K562 (cell line): ENCODE measurements around the gene NFATC3. TPM values are rescaled to one million over a fixed set of nuclear protein-coding genes. Genes with fewer than 3 reads are reported as not detected.

Experiments
- ATAC-seq: fragments of 200-7000 bp; cut with Tn5 transposase; 3 replicates; pipeline ENCODE4 v1.9.1; 2020; ENCODE audit warnings: moderate library complexity
- BruUV-seq: library from RNA; stranded (reverse); fragments of 400-500 nt; replicated peaks from 2 replicates; lab custom pipeline; 2021; lab: Mats Ljungman, UMichigan
- CTCF ChIA-PET: fragments of 300-600 bp; formaldehyde crosslinking; extraction: SDS; loops from one replicate; lab custom pipeline; 2021; ENCODE audit warnings: low intra/inter-chr PET ratio; lab: Yijun Ruan, JAX
- POLR2A ChIA-PET: fragments of 300-600, 350-650 bp; sonication (Branson Sonifier 250); formaldehyde crosslinking; extraction: SDS; loops from one replicate; lab custom pipeline; 2021; ENCODE audit warnings: antibody characterized with exemption, inconsistent platforms; lab: Yijun Ruan, JAX
- DNase-seq, 4 experiments: peaks; one replicate each; pipeline versions ENCODE4 v3.0.0 to v3.0.0-alpha.2; 2011 to 2018; ENCODE audit warnings: low spot score in 3 of 4, mixed read lengths in 3 of 4; ENCODE audit errors: extremely low read depth in 1 of 4
- FAIRE-seq: peaks from 2 replicates; lab custom pipeline; 2011; peaks lifted over from hg19 to GRCh38; lab: Jason Lieb, UNC
- H2AFZ ChIP-seq: 2 replicates; pipeline ENCODE4 v1.6.0; 2011; ENCODE audit warnings: low read depth, low read length, control low read depth, inconsistent platforms
- H3K27ac ChIP-seq: fragments of 200-600 bp; 3 replicates; pipeline ENCODE4 v1.8.0; 2011; ENCODE audit warnings: low read depth, mild to moderate bottlenecking, control low read depth, inconsistent platforms, low read length, moderate library complexity, mixed read lengths; ENCODE audit errors: extremely low read depth
- H3K27me3 ChIP-seq, 2 experiments: fragments of 300-600 bp in 1 of 2; 2 replicates in 1 of 2; 3 replicates in 1 of 2; pipeline versions ENCODE4 v1.6.0 to v1.8.0; 2011; ENCODE audit warnings: inconsistent platforms in 2 of 2, low read length in 2 of 2, mild to moderate bottlenecking in 1 of 2, mixed read lengths in 1 of 2, moderate library complexity in 1 of 2; ENCODE audit not compliant: control insufficient read depth in 2 of 2, insufficient read depth in 2 of 2
- H3K36me3 ChIP-seq: fragments of 300-600 bp; 3 replicates; pipeline ENCODE4 v1.8.0; 2011; ENCODE audit warnings: mild to moderate bottlenecking, low read length, inconsistent platforms; ENCODE audit not compliant: control insufficient read depth, insufficient read depth
- H3K4me1 ChIP-seq, 2 experiments: fragments of 200-600 bp in 1 of 2; replicated peaks in 1 of 2; 2 replicates in 1 of 2; 3 replicates in 1 of 2; pipeline versions ENCODE4 v1.5.1 to v1.8.0; 2011; ENCODE audit warnings: inconsistent platforms in 2 of 2, low read length in 2 of 2, mild to moderate bottlenecking in 1 of 2, mixed read lengths in 1 of 2, moderate library complexity in 1 of 2; ENCODE audit not compliant: control insufficient read depth in 2 of 2, insufficient read depth in 2 of 2
- H3K4me2 ChIP-seq: 2 replicates; pipeline ENCODE4 v1.6.1; 2011; ENCODE audit warnings: low read length, control low read depth, inconsistent platforms, mixed read lengths; ENCODE audit not compliant: insufficient read depth
- H3K4me3 ChIP-seq: fragments of 200-600 bp; sonication (generic), shearing (Covaris generic); 2 replicates; pipeline ENCODE4 v1.5.1; 2016; ENCODE audit warnings: control low read depth, inconsistent platforms
- H3K79me2 ChIP-seq: fragments of 200-600 bp; 3 replicates; pipeline ENCODE4 v1.8.0; 2011; ENCODE audit warnings: low read length, inconsistent platforms; ENCODE audit not compliant: control insufficient read depth, insufficient read depth
- H3K9ac ChIP-seq, 2 experiments: 2 replicates each; pipeline versions ENCODE4 v1.6.0 to v1.6.1; 2011; ENCODE audit warnings: low read depth in 2 of 2, low read length in 2 of 2, control low read depth in 1 of 2, inconsistent platforms in 1 of 2, mild to moderate bottlenecking in 1 of 2, mixed read lengths in 1 of 2; ENCODE audit not compliant: insufficient read depth in 1 of 2
- H3K9me1 ChIP-seq: one replicate; pipeline ENCODE4 v1.6.0; 2011; ENCODE audit warnings: inconsistent platforms, mild to moderate bottlenecking, low read length, moderate library complexity; ENCODE audit not compliant: control insufficient read depth, insufficient read depth
- H3K9me3 ChIP-seq: replicated peaks from 2 replicates; pipeline ENCODE4 v1.5.1; 2011; ENCODE audit warnings: low read depth, low read length, inconsistent platforms; ENCODE audit not compliant: control insufficient read depth, insufficient read depth
- H4K20me1 ChIP-seq: replicated peaks from 2 replicates; pipeline ENCODE4 v1.6.1; 2011; ENCODE audit warnings: low read length, inconsistent platforms, mixed read lengths; ENCODE audit not compliant: control insufficient read depth, insufficient read depth
- EZH2 ChIP-seq: IDR thresholded peaks from 2 replicates; pipeline ENCODE4 v1.6.1; 2012; ENCODE audit warnings: low read depth, mild to moderate bottlenecking, inconsistent platforms, low read length, borderline replicate concordance
- KAT7 ChIP-seq: sonication (generic); formaldehyde crosslinking; IDR thresholded peaks from 2 replicates; pipeline ENCODE4 v1.8.0; 2022; ENCODE audit warnings: missing genetic modification reagents, mild to moderate bottlenecking, borderline replicate concordance
- MAFK ChIP-seq: IDR thresholded peaks from 2 replicates; pipeline ENCODE4 v1.6.1; 2011; ENCODE audit warnings: low read length, improper control_type of control experiment
- MYBL2 ChIP-seq, 2 experiments: fragments of 450-650 bp in 1 of 2; sonication (generic) in 1 of 2; formaldehyde crosslinking in 1 of 2; IDR thresholded peaks; 2 replicates each; pipeline versions ENCODE4 v1.6.1 to v1.8.1; 2017 to 2022; ENCODE audit warnings: borderline replicate concordance in 1 of 2, inconsistent platforms in 1 of 2, low read depth in 1 of 2, mild to moderate bottlenecking in 1 of 2, missing genetic modification reagents in 1 of 2, moderate library complexity in 1 of 2
- NR2C1 ChIP-seq, 2 experiments: fragments of 450-650 bp; IDR thresholded peaks; 2 replicates each; pipeline ENCODE4 v1.6.1; 2017; ENCODE audit warnings: mild to moderate bottlenecking in 2 of 2, antibody characterized with exemption in 1 of 2, inconsistent platforms in 1 of 2, missing compliant biosample characterization in 1 of 2, missing genetic modification characterization in 1 of 2
- NRF1 ChIP-seq, 2 experiments: fragments of 450-650 bp; IDR thresholded peaks in 1 of 2; conservative IDR thresholded peaks in 1 of 2; 2 replicates each; pipeline ENCODE4 v1.6.1; 2014; ENCODE audit warnings: mild to moderate bottlenecking in 2 of 2
- SMC3 ChIP-seq: conservative IDR thresholded peaks from 2 replicates; pipeline ENCODE4 v1.6.1; 2011; ENCODE audit warnings: low read depth, low read length, improper control_type of control experiment; ENCODE audit not compliant: insufficient read depth
- SNRNP70 ChIP-seq: fragments of 200-400 bp; formaldehyde crosslinking; optimal IDR thresholded peaks from 2 replicates; pipeline ENCODE3; 2017; ENCODE audit warnings: low read depth, low read length
- SREBF1 ChIP-seq: fragments of 150-350 bp; IDR thresholded peaks from 2 replicates; pipeline ENCODE4 v1.6.1; 2014; ENCODE audit warnings: antibody characterized with exemption, low read depth, low read length, borderline replicate concordance
- TAF1 ChIP-seq: IDR thresholded peaks from 2 replicates; pipeline ENCODE4 v1.6.1; 2011; ENCODE audit warnings: mild to moderate bottlenecking, low read length, moderate library complexity; ENCODE audit not compliant: insufficient read depth, control insufficient read depth, severe bottlenecking; ENCODE audit errors: extremely low read depth
- TBP ChIP-seq: optimal IDR thresholded peaks from 2 replicates; pipeline ENCODE3; 2011; ENCODE audit warnings: low read depth, low read length, improper control_type of control experiment
- TCFL5 ChIP-seq: fragments of 250-450 bp; sonication (Bioruptor Pico); conservative IDR thresholded peaks from 2 replicates; pipeline ENCODE4 v1.6.1; 2021; ENCODE audit warnings: mild to moderate bottlenecking, moderate library complexity, matching md5 sums
- TEAD2 ChIP-seq: fragments of 450-650 bp; IDR thresholded peaks from 2 replicates; pipeline ENCODE4 v1.6.1; 2016; ENCODE audit warnings: missing genetic modification characterization, control low read depth, missing compliant biosample characterization
- WGBS: fragments of 100-300 bp; shearing (Covaris generic); methylation state at CpG from one replicate; pipeline ENCODE4 v1.1.6; 2016; ENCODE audit warnings: low coverage, mixed read lengths; ENCODE audit not compliant: insufficient coverage; ENCODE audit errors: missing lambda C conversion rate; 5-methylcytosine and 5-hydroxymethylcytosine counted together
- in situ Hi-C: fragments of 300-500 bp; cut with MboI; formaldehyde crosslinking; loops from 4 replicates; pipeline ENCODE4 v1.15.0; 2018; ENCODE audit warnings: inconsistent platforms, mixed read lengths
- intact Hi-C: fragments of 100-400 bp; cut with micrococcal nuclease; formaldehyde crosslinking; loops from 2 replicates; pipeline ENCODE4 v1.14.2; 2022
- polyA plus RNA-seq, 8 experiments: library from polyadenylated mRNA; depleted of rRNA in 4 of 8; stranded (reverse) in 5 of 8; unstranded in 3 of 8; fragments of >200 nt; fragmentation: Nextera tagmentation in 2 of 8; fragmentation: Illumina TruSeq in 1 of 8; extraction: Ambion mirVana in 2 of 8; extraction: Trizol in 1 of 8; gene quantifications; 2 replicates each; pipeline versions ENCODE4 v1.2.1 to v1.2.3, GENCODE V29; 2011 to 2014; ENCODE audit warnings: inconsistent platforms in 1 of 8, missing spikeins in 1 of 8
- total RNA-seq, 7 experiments: library from RNA; depleted of rRNA in 6 of 7; stranded (reverse); fragments of >200 nt in 6 of 7; fragmentation: Illumina TruSeq in 2 of 7; extraction: Trizol in 2 of 7; gene quantifications; 2 replicates each; pipeline versions ENCODE4 v1.2.1 to v1.2.3, GENCODE V29; 2011 to 2021; ENCODE audit warnings: low replicate concordance in 1 of 7
- TF ChIP-seq, protein P1 (sequence below): fragments of 250-450 bp; sonication (Bioruptor Pico); IDR thresholded peaks from 2 replicates; pipeline ENCODE4 v1.5.0; 2020; ENCODE audit warnings: mild to moderate bottlenecking, borderline replicate concordance
- TF ChIP-seq, protein P2 (sequence below): fragments of 150-350 bp; conservative IDR thresholded peaks from 2 replicates; pipeline ENCODE4 v1.6.1; 2014; ENCODE audit warnings: low read length
- TF ChIP-seq, protein P3 (sequence below): fragments of 200-800 bp; sonication (Bioruptor generic); IDR thresholded peaks from 2 replicates; pipeline ENCODE4 v1.6.1; 2017; ENCODE audit warnings: missing genetic modification characterization, missing compliant biosample characterization

Gene NFATC3
- total and polyA plus RNA-seq, 9 of the 15 experiments (the other 6 are each of a cell fraction or from before 2014, with no cell fraction given), result 15.7 to 98.4 (median 59.4) TPM

DNA sequence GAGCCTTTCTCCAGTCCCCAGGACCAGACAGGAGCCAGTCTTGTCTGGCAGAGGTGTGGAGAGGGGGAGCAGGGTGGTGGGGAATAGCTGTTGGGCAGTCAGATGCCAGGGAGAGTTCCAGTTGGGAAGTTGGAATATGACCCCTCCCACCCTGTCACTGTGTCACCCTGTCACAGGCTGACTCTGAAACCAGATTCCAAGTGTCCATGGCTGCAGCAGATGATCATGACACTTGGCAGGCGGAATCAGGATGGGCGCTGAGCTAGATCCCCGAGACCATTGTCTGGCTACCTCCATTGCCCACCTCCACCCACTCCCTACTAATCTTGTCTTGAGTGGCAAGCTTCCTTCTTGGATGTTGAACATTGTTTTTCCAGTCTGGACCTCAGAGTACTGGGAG is 9.2 kb upstream of the NFATC3 start:
- H3K27ac ChIP-seq, result no peak overlapping the region; the same call in 2 of the 3 replicates
- H3K9me1 ChIP-seq, result peaks cover 2% of the 10 kb centered on the region
- ChIA-PET POLR2A (interaction anchor here (0.6 to 5.3 kb wide), 3 partner anchors 10 to 248 kb away, joined by 3 to 33 read pairs (median 4); partner anchors contain the start of gene NFATC3), CTCF (no interaction called here)
- H3K4me3 ChIP-seq, result no peak overlapping the region
- WGBS, result 88% methylated on average over 3 of the region's 3 CpGs
- in situ Hi-C loops, result loop anchor here (10.0 kb wide), 1 partner anchor 149 kb away; no protein-coding TSS in a partner anchor
- ATAC-seq (no peak), DNase-seq (no peak), FAIRE-seq (no peak)
- no peaks in the 10 kb centered on the region for H3K27me3 ChIP-seq
- no peaks in the 10 kb centered on the region for H3K9me3 ChIP-seq
- H3K4me2 ChIP-seq, result no peak overlapping the region
- peaks cover 73% of the 10 kb centered on the region; the same call in 2 of the 3 replicates for H3K36me3 ChIP-seq
- H4K20me1 ChIP-seq, result no peaks in the 10 kb centered on the region
- H2AFZ ChIP-seq, result no peak overlapping the region
- peaks cover 4% of the 10 kb centered on the region; the same call in 1 of the 3 replicates for H3K79me2 ChIP-seq
- no TSS peak for BruUV-seq
- intact Hi-C loops, result no loop called here
- H3K9ac ChIP-seq, result no peak overlapping the region
- H3K4me1 ChIP-seq, result peaks cover 39 to 42% of the 10 kb centered on the region in 2 experiments
- no peak for TF ChIP-seq KAT7 (CRISPR knock-in tag)
- no peak for TF ChIP-seq TCFL5 (CRISPR knock-in tag)
- no peak for TF ChIP-seq TAF1
- TF ChIP-seq, protein P1, sequence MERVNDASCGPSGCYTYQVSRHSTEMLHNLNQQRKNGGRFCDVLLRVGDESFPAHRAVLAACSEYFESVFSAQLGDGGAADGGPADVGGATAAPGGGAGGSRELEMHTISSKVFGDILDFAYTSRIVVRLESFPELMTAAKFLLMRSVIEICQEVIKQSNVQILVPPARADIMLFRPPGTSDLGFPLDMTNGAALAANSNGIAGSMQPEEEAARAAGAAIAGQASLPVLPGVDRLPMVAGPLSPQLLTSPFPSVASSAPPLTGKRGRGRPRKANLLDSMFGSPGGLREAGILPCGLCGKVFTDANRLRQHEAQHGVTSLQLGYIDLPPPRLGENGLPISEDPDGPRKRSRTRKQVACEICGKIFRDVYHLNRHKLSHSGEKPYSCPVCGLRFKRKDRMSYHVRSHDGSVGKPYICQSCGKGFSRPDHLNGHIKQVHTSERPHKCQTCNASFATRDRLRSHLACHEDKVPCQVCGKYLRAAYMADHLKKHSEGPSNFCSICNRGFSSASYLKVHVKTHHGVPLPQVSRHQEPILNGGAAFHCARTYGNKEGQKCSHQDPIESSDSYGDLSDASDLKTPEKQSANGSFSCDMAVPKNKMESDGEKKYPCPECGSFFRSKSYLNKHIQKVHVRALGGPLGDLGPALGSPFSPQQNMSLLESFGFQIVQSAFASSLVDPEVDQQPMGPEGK (CRISPR knock-in tag), result no peak
- TF ChIP-seq, protein P2, sequence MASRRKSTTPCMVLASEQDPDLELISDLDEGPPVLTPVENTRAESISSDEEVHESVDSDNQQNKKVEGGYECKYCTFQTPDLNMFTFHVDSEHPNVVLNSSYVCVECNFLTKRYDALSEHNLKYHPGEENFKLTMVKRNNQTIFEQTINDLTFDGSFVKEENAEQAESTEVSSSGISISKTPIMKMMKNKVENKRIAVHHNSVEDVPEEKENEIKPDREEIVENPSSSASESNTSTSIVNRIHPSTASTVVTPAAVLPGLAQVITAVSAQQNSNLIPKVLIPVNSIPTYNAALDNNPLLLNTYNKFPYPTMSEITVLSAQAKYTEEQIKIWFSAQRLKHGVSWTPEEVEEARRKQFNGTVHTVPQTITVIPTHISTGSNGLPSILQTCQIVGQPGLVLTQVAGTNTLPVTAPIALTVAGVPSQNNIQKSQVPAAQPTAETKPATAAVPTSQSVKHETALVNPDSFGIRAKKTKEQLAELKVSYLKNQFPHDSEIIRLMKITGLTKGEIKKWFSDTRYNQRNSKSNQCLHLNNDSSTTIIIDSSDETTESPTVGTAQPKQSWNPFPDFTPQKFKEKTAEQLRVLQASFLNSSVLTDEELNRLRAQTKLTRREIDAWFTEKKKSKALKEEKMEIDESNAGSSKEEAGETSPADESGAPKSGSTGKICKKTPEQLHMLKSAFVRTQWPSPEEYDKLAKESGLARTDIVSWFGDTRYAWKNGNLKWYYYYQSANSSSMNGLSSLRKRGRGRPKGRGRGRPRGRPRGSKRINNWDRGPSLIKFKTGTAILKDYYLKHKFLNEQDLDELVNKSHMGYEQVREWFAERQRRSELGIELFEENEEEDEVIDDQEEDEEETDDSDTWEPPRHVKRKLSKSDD, result no peak
- TF ChIP-seq EZH2, result no peak
- no peak for TF ChIP-seq SMC3
- TF ChIP-seq MAFK, result no peak
- TF ChIP-seq NR2C1 (IDR thresholded peaks at IDR 0.05), result no peak
- TF ChIP-seq NR2C1 (tag; IDR thresholded peaks at IDR 0.05), result no peak
- no peak for TF ChIP-seq TBP
- TF ChIP-seq MYBL2 (IDR thresholded peaks at IDR 0.05; ENCODE audit: low read depth), result no peak
- TF ChIP-seq MYBL2 (CRISPR knock-in tag; IDR thresholded peaks at IDR 0.05; ENCODE audit: borderline replicate concordance), result no peak
- TF ChIP-seq TEAD2 (tag), result no peak
- TF ChIP-seq SNRNP70, result no peak
- TF ChIP-seq SREBF1, result no peak
- TF ChIP-seq, protein P3, sequence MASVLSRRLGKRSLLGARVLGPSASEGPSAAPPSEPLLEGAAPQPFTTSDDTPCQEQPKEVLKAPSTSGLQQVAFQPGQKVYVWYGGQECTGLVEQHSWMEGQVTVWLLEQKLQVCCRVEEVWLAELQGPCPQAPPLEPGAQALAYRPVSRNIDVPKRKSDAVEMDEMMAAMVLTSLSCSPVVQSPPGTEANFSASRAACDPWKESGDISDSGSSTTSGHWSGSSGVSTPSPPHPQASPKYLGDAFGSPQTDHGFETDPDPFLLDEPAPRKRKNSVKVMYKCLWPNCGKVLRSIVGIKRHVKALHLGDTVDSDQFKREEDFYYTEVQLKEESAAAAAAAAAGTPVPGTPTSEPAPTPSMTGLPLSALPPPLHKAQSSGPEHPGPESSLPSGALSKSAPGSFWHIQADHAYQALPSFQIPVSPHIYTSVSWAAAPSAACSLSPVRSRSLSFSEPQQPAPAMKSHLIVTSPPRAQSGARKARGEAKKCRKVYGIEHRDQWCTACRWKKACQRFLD (CRISPR knock-in tag), result no peak
- no peak for TF ChIP-seq NRF1 (conservative IDR thresholded peaks at IDR 0.05 in 1 of 2, IDR thresholded peaks at IDR 0.05 in 1 of 2)
